ENCODE measurements around the gene C13orf42. TPM values are rescaled to one million over a fixed set of nuclear protein-coding genes. Genes with fewer than 3 reads are reported as not detected.

The C13orf42 gene
- total and polyA plus RNA-seq, 2 experiments from 2014 or later = 9.4 to 96.5 TPM

- no peaks in the 10 kb centered on the region for H3K79me2 ChIP-seq (replicated peaks; ENCODE audit: insufficient read depth)
- H3K36me3 Mint-ChIP-seq (ENCODE audit: low read depth) = peaks cover 6% of the 10 kb centered on the region; the same call in 2 of the 3 replicates
- no peak overlapping the region for H3K4me3 ChIP-seq
- H2AFZ ChIP-seq = no peak overlapping the region
- peak overlapping the region; percentile 63 for H3K27ac Mint-ChIP-seq
- no peaks in the 10 kb centered on the region for H3K36me3 ChIP-seq (ENCODE audit: insufficient read depth)
- H3K4me3 Mint-ChIP-seq = no peak overlapping the region
- no peaks in the 10 kb centered on the region for H3K9me2 ChIP-seq (ENCODE audit: insufficient read depth)
- H3F3A ChIP-seq (replicated peaks; ENCODE audit: low read depth) = no peaks in the 10 kb centered on the region
- peak overlapping the region; percentile 61 for H3K27ac ChIP-seq (ENCODE audit: low read depth)
- no peaks in the 10 kb centered on the region for H3K27me3 Mint-ChIP-seq (ENCODE audit: insufficient read depth, low read depth, poor library complexity)
- DNase-seq (ENCODE audit: low spot score) (peak; percentile 68), ATAC-seq (peak; percentile 92)
- H3K4me1 Mint-ChIP-seq = peaks cover 24% of the 10 kb centered on the region
- H3K9me3 Mint-ChIP-seq = no peaks in the 10 kb centered on the region; the same call in 2 of the 3 replicates
- no peaks in the 10 kb centered on the region for H4K20me1 ChIP-seq (replicated peaks; ENCODE audit: insufficient read depth)
- H3K27me3 ChIP-seq (ENCODE audit: insufficient read depth) = no peaks in the 10 kb centered on the region
- H3K4me2 ChIP-seq = peak overlapping the region; percentile 42; the same call in 1 of the 2 replicates
- peaks cover 15% of the 10 kb centered on the region; the same call in 1 of the 2 replicates for H3K4me1 ChIP-seq (ENCODE audit: insufficient read depth)
- TF ChIP-seq JUNB (IDR thresholded peaks at IDR 0.05; ENCODE audit: unreplicated experiment) = no peak
- no peak for TF ChIP-seq CTCF (conservative IDR thresholded peaks at IDR 0.05; ENCODE audit: low read depth in 2 of 2)
- TF ChIP-seq EZH2 (IDR thresholded peaks at IDR 0.05; ENCODE audit: low read depth, unreplicated experiment) = no peak
- TF ChIP-seq NANOG (IDR thresholded peaks at IDR 0.05; ENCODE audit: borderline replicate concordance) = no peak
- TF ChIP-seq ZNF114 (CRISPR knock-in tag; IDR thresholded peaks at IDR 0.05) = no peak
- TF ChIP-seq EZH2phosphoT487 (IDR thresholded peaks at IDR 0.05; ENCODE audit: unreplicated experiment) = no peak
- TF ChIP-seq ZNF331 (CRISPR knock-in tag; IDR thresholded peaks at IDR 0.05; ENCODE audit: low read depth) = no peak
- TF ChIP-seq ETS1 (IDR thresholded peaks at IDR 0.05) = no peak
- TF ChIP-seq POLR2AphosphoS5 (IDR thresholded peaks at IDR 0.05; ENCODE audit: low read depth) = no peak
- no peak for TF ChIP-seq ZNF462 (CRISPR knock-in tag; IDR thresholded peaks at IDR 0.05)
- no peak for TF ChIP-seq STAT1 (IDR thresholded peaks at IDR 0.05; ENCODE audit: unreplicated experiment)
- no peak for TF ChIP-seq REST (IDR thresholded peaks at IDR 0.05; ENCODE audit: unreplicated experiment)
- TF ChIP-seq CREB1 (CRISPR knock-in tag; IDR thresholded peaks at IDR 0.05; ENCODE audit: low read depth) = no peak
Measured at GRCh38 chr13:51097353-51098043, 13.6 kb downstream of the C13orf42 start.

Measured in GM23338 (cell line).